ENCODE measurements around the gene CSNK1D.

CSNK1D gene

GRCh38 chr17:82221341-82221902 lies 52.1 kb downstream of the CSNK1D start:
- H3K4me3 ChIP-seq (ENCODE audit: low read depth, low read length): no peak overlapping the region
- no peak for TF ChIP-seq CTCF (IDR thresholded peaks at IDR 0.05; ENCODE audit: low read depth, low read length, missing control alignments)
- DNase-seq (ENCODE audit: low read depth): no peak

GRCh38 chr17:82219753-82220709 lies 53.5 kb downstream of the CSNK1D start:
- no peak for TF ChIP-seq CTCF (IDR thresholded peaks at IDR 0.05; ENCODE audit: low read depth, low read length, missing control alignments)
- H3K4me3 ChIP-seq (ENCODE audit: low read depth, low read length): no peak overlapping the region
- no peak for DNase-seq (ENCODE audit: low read depth)

- no peak overlapping the region for H3K4me3 ChIP-seq (ENCODE audit: low read depth, low read length)
- TF ChIP-seq CTCF (IDR thresholded peaks at IDR 0.05; ENCODE audit: low read depth, low read length, missing control alignments): no peak
These were observed 54.4 kb downstream of the CSNK1D start for GRCh38 chr17:82219083-82219482.

GRCh38 chr17:82218349-82219075 lies 55.0 kb downstream of the CSNK1D start:
- no peak overlapping the region for H3K4me3 ChIP-seq (ENCODE audit: low read depth, low read length)
- TF ChIP-seq CTCF (IDR thresholded peaks at IDR 0.05; ENCODE audit: low read depth, low read length, missing control alignments): no peak
- no peak for DNase-seq (ENCODE audit: low read depth)

More at GRCh38 chr17:82219083-82219482, 54.4 kb downstream of the CSNK1D start:
- no peak for DNase-seq (ENCODE audit: low read depth)

- H3K4me3 ChIP-seq (ENCODE audit: low read depth, low read length): no peak overlapping the region
- DNase-seq (ENCODE audit: low read depth): no peak
- TF ChIP-seq CTCF (IDR thresholded peaks at IDR 0.05; ENCODE audit: low read depth, low read length, missing control alignments): no peak
These were observed 55.8 kb downstream of the CSNK1D start for GRCh38 chr17:82217530-82218204.

- DNase-seq (ENCODE audit: low read depth): no peak
- no peak for TF ChIP-seq CTCF (IDR thresholded peaks at IDR 0.05; ENCODE audit: low read depth, low read length, missing control alignments)
- no peak overlapping the region for H3K4me3 ChIP-seq (ENCODE audit: low read depth, low read length)
These were observed 56.4 kb downstream of the CSNK1D start for GRCh38 chr17:82217120-82217529.
